Stimulated activated CD4-positive, alpha-beta T cell treated with anti-CD3 and anti-CD28 coated beads, Interleukin-15, amount 100 ng/mL, for 48 hours (primary cell): ENCODE results near the gene P3H2.
A peak's percentile ranks its signal among the peaks of the same experiment; 100 is the strongest.
"Not testable (repeated sequence)": the region's sequence is repeated elsewhere in the genome, so short reads cannot be mapped to it uniquely, and the experiment has no call there.

ENCODE experiments used
- DNase-seq, 2 donors: peaks; one replicate each; pipeline ENCODE4 v3.0.0-alpha.2; 2020; ENCODE audit warnings: low read depth in 2 of 2

Gene P3H2

DNA sequence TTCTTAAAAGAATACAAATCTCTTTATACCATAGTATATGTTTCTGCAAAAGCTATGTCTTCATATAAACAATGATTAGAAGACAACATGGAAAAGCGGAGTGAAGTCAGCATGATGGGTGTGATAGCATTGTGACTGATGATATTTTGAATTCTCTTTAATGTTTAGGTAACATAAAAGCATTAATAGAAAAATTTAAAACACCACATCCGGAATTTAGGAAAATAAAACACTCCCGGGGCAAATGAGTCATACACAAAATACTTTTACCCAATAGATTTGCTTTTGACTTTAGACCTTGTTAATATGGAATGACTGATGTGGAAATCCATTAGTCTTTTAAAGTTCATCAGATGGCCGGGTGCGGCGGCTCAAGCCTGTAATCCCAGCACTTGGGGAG lies 134.7 kb downstream of the P3H2 start:
- no peak for DNase-seq

DNA sequence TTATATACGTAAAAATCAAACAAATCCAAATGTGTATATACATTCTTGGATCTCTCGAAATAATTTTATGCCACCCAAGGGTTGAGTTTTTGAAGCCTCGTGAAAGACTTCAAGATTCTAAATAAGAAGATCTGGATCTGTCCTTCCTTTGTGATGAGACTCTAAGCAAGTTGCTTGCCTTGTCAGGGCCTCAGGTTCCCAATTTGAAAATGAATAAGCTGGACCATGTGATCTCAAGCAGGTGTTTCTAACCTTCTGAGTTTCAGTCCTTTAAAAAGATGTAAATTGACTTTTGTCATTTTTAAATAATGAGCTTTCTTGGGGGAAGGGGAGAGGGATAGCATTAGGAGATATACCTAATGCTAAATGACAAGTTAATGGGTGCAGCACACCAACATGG lies 137.1 kb downstream of the P3H2 start:
- no peak for DNase-seq

DNA sequence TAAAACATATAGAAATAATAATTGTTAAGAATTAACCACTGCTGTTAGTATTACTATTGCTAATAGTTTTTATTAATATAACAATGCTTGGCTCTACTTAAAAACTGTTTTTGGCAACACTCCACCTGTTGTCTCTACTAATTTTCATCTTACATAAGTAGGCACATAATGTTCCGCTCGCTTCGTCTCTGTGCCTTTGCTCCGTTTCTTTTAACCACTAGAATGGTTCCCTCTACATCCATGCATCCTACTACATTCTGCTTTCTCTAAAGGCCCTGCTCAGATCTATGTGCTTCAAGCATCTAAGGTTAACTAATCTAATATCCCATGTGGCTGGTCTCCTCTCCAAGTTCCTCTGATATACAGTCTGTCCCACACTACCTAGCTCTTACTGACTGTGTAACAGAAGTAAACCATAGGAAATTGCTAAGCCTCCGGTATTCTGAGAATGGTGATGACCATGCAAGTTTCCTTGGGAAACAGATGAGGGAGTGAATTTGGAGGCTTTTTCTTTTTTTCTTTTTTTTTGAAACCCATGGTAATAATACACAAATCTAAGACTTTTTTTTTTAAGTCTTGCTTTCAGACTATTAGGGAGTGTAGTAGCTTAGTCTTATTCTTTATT lies 138.3 kb downstream of the P3H2 start:
- DNase-seq: no peak

DNA sequence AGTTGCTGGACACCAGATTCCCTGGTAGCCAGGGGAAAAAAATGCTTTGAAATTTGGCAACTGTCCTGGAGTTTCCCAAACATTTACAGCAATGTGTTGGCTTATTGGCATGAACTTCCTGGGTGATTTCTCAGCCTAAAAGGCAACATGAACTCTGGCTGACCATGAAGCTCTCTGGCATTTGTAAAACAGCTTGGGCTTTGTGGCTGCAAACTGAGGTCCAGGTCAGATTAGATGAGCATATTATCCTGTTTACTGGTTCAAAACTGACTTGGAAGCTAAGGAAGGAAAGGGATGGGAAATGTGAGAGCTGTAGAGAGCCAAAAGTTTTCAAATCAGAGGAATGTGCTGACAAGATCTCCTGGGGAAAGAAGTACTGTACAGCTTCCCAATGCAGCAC lies 139.0 kb downstream of the P3H2 start:
- DNase-seq: no peak

DNA sequence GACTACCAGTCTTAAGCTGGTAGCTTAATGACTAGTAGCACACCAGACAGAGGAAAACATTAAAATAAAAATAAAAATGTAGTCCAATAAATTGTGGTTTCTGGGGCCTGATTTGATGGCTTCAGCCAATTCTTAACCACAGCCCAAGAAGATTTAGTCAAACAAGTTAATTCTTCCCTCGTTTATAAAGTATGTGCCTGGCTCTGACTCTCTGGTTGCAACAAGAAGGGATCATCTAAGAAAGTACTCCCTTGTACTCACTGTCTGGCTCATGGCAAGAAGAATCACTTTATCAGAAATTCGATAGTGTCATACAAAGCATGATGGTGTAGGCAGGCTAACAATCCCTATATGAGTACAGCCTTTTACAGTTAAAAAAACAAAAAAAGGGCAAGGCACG lies 141.9 kb downstream of the P3H2 start:
- no peak for DNase-seq

DNA sequence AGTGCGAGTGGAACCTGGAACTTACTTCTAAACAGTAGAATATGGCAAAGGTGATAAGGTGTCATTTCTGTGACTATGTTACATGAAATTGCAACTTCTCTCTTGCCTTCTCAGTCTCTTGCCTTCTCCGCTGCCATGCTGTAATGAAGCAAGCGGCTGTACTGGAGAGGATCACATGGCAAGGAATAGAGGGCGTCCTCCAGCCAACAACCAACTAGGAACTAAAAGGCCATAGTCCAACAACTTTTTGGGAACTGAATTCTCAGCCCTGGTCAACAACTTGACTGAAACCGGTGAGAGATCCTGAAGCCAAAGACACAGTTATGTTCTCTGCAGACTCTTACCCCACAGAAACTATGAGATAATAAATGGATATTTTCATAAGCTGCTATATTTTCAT lies 143.5 kb downstream of the P3H2 start:
- DNase-seq: no peak

DNA sequence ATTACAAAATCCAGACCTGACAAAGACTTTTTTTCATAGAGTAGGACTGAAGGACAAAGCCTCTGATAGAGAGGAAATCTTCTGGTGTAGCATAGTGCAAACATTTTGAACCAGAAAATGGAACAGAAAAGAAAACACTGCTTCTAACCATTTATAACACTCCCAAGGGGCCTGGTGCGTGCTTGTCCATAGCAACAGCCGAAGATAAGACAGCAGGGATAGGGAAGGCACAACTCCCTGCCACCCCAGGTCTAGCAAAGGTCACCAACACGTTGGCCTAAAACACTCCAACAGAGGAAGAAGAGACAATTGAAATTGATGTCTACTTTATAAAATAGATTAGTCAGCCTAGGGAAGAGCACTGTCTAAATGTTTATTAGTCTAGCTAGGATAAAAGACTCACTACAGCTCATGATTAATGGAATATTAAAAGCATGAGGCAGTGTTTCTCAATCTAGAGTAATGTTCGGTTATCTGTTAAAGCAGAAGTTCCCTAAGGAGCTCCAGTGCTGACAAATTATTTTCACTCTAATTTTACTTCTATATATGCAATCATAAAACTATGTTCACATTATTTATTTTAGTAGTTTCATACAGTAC lies 145.2 kb downstream of the P3H2 start:
- DNase-seq: no peak

DNA sequence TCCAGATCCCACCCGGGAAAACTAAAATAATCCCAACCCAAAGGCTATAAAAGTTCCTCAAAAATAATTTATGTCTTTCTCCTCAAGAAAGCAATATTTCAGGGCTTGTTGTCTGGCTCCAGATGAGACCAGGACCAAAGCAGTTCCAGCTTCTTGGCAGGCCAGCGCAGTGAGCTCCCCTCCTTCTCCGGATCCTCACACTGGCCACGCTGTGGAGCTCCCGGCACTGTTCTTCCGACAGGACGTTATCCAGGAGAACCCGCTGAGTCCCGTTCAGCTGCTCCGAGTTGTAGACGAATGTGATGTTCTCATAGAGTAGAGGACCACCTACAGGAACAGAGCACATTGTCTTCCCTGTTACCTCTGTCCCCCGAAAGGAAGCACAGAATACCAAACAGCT lies 146.3 kb downstream of the P3H2 start:
- DNase-seq: no peak

DNA sequence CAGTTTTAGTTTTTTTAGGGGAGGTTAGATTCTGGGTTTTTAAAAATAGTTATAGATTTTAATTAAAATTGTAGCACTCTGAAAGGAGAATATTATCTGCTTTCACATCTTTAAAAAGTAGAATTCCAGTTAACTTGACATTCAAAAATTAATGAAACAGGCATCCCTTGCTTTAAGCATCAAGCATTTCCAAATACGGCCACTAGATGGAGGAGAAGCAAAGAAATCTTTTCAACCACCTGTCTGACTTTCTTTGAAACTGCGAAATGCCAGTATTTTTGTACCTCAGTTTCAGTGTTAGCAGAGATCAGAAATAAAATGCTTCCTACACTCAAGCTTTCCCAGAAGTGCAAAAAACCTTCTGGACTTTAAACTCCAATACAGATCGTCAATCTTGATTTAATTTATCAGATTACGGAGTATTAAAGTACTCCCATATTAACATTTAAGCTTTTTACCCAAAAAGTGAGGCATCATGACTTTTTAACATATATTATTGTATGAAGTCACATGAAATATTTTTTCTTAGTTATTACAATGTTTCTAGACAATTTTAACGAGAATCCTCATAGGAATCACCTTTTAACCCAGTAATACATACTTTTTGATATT lies 153.3 kb downstream of the P3H2 start:
- DNase-seq: no peak

DNA sequence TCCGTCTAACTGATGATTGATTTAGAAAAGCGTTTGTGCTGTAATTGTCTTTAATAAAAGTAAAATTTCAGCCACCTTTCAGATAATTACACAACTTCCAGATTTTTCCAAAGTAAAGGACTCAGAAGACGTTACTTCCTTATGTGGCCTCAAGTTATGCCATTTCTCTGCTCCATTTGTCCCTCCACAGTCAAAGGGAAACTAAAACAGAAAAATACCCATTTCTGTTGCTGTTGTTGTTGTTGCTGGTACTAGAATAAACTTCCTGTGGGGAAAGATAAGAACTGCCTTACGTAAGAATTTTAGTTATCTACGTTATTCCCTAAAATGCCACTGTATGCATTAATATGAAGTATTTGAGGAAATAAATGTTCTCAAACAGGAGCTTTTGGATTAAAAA lies 153.9 kb downstream of the P3H2 start:
- no peak for DNase-seq

DNA sequence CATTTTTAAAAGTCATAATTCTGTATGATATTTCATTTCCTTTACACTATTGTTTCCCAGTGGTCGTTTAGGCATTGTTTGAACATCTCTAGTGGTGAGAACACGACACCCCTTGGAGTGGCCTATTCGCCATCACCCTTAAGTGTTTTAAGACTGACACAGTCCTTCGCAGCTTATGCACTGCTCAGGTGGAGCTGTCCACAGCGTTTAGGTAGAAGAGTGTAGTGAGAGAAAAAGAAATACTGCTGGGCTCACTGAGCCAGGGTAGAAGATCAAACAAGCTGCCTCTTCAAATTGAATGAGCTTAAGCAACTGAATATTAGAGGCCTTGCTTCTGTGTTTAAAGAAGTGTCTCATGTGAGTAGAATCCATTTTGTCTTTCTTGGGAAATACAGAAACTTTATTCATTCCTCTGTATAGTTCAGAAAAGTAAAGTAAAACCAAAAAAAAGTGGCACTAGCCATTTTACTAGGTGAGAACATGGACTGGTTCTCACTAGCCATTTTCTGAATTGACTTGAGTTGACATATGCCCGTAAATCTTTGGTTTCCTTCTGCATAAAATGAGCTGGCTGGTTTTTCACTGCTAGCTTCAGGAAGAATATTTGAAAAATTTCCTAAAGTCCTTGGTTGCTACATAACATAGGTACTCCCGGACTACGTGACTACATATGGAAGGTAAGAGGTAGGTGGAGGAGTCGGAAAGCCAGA lies 155.9 kb downstream of the P3H2 start:
- no peak for DNase-seq

DNA sequence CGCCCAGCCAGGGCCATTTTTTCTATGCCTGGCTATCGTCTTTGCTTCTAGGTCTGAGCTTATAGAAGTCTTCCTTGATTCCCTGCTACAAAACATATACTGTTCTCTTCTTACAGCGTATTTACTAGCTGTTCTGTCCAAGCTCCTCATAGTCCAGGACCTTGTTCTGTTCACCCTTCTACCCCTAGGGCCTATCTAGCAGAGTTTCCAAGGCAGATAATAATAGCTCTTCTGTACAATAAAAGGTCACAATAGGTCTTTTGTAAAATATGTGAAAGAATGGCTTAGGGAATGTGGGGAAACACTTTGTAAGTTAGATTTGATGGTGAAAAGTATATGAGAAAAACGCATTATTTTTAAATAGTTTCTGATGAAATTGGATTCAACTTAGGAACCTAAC lies 158.2 kb downstream of the P3H2 start:
- DNase-seq: no peak

DNA sequence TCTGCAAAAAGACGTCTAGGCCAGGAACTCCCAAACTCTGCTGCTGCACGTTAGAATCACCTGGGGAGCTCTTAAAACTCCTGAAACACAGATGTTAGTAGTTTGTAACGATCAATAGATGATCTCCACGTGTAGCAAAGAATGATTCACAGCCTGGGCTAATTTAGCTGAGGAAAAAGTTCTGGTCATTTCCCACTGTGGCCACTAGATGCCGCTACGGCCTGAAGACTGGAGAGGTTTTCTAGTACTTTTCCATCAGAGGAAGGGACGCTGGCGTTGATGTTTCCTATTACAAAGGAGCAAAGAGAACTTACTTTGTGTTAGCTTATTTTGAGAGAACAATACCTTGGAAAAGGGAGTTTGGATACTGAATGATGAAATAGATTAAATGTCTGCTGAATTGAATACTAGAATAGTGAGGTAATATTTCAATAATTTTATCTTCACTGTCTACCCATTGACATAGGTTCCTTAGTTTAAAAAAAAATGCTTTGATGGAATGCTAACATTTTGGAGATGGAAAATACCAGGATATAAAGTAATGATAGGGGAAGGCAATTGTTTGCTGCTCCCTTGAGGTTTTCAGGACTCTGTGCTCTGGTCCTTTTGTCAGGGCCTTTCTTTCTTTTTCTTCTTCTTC lies 159.1 kb downstream of the P3H2 start:
- DNase-seq: peak; percentile 44 to 69

DNA sequence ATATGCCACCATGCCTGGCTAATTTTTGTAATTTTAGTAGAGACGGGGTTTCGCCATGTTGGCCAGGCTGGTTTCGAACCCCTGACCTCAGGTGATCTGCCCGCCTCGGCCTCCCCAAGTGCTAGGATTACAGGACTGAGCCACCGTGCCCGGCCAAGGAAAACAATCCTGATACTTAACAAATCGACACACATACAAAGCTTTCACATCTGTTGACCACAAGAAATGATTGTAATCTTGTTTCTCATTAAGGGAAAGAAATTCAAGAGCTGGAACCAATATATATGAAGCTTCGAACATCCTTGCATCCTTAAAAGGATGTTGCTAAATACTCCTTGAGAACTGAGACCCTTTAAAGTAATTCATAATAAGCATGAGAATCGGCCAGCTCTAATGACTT lies 159.6 kb downstream of the P3H2 start:
- DNase-seq: not testable (repeated sequence)

DNA sequence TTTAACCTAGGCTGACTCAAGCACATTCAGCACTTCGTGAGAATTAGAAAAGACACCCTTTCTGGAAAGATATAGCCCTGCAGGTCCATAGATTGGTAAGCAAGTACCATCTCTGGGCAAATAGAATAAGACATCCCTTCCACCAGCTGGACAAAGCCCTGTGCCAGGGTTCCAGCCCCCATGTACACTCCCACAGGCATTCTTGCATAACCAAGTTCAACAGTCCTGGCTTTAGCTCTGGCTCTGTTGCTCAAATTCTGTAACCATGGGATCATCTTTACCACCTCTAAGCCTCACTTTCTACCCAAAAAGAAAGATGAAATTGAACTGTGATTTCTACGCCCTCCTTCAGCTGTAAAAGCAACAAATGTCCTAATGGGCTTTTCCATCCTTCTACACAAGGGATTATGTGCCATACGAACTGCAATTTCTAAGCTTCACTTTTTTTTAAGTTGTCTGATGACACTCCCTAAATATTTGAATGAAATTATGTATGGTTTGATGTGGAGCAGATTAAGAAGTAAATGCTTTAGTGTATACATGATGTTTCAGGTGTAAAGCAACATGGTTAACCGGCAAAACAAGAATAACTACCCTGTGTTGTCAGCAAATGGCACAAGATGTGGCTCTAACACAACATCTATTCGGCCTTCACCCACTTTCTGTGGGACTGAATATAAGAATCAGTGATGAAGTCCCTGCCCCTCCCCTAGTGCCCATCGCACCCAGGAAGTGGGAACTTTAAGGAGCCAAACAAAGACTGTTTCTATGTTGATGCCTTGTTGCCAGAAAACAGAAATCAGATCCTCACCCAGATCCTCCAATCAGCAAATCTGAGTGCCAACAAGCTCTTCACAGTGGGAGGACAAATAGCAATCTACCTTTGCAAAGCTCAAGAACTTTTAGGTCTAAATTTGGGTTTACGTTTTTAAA lies 165.7 kb downstream of the P3H2 start:
- no peak for DNase-seq

DNA sequence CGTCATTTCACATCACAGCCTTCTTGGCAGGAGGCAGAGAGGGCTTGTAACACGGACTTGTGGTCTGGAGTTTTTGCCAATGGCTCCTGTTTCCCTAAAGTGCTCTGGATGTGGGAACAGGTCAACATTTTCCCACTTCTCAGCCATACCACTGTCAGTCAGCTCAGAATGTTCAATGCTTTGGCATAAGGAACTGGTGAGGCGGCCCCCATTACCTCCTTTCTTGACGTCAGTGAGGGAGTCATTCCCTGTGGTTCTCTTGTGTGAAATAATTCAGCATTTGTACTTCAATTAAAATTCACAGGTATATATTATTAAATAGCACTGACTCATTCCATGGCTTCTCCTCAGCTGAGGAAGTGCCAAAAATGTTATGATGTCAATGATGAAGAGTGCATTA lies 167.1 kb downstream of the P3H2 start:
- DNase-seq: no peak

DNA sequence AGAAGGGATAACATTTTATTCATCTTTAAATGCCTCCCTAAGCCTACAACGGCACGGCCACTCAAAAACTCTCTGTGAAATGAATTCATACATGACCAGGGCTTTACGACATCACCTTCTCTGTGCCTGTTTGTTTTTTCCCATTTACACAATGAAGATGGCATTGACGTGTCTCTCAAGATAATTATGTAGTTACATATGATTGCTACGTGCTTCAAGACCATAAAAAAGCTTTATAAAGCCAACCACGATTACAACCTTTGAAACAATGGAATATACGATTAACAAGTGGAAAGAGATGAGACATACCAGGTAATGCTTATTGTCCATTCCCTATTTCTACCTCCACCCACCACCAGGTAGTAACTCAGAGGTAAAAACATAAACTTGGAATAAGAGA lies 168.4 kb downstream of the P3H2 start:
- no peak for DNase-seq

DNA sequence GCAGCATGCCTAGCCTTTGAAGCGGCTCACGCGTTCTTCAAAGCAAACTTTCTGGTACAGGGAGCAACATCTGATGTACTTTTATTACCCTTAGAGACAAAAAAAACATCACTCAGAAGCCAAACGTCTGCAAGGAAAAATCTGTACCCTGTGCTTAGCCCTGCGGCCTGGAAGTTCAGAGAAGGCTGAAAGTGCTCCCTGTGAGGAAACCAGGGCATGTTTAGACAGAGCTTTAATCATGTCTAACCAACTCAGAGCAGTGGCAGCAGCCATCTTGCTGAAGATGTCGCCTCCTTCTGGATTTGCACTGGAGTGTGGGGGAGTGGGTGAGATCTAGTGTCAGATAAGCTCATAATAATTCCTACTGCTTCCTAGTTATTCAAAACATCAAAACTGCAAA lies 170.4 kb downstream of the P3H2 start:
- no peak for DNase-seq

DNA sequence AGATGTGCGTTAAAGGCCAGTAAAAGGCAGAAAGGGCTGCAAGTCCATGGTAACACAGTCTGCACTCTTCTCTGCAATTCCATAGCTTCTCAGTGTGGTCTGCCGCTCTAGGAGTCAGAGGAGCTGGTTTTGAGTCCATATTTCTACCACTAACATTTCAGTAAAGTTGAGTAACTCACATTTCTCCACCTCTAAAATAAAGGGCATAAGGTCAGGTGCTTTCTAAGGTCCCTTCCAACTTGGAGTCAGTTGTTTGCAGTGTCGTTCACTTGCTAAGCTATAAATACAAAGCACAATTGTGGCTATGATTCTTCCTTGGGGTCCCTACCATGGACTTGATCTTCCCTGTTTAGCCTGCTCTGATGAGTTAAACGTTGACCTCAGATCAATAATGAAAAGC lies 171.1 kb downstream of the P3H2 start:
- DNase-seq: no peak

DNA sequence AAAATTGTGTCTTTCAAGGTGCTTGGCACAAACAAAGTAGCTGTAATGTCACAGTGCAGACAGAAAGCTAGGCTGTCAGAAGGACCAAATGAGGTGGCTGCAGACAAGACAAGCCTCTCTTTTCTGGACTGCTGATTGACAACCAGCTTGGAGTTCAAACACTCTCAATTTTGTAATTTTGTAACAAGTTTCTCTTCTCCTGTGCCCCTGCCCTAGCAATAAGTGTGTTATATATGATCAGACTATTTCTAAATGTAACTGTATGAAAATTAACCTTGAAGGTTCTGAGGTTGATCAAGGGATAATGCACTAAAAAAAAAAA lies 172.0 kb downstream of the P3H2 start:
- DNase-seq: no peak

DNA sequence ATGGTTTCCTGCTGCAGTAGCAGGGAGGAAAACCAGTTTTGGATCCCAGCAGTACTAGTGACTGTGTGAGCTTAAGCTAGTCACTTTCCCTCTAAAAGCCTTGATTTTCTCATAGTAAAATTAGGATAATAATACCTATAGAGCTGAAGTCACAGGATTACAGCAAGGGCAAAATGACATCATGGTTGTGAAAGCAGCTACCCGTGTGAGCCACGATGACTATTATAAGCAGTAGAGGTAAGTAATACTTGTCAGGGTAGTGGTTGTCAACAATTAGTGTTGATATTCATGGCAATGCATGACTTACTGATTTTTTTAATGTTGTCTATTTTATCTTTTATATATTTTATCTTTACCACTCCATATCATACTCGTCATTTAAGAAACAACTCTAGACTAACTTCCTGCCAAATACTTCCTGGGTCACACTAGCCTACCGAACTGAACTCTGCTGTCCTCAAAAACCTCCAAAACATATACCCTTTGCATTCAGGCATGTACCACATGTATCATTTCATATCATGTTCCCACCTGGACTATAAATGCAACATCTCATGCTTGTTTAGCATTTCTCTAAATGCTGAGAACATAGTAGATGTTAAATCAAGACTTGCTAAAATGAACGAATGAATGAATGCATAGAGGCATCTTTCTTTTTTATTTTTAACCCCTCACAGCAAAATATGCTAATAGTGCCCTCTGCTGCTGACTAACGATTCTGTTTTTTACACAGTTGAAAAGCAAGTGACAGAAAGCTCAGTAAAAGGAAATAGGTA lies 172.6 kb downstream of the P3H2 start:
- DNase-seq: no peak
